Thyroid gland (tissue), 4 donors: ENCODE results near the gene LAMB1. TPM values are rescaled to one million over a fixed set of nuclear protein-coding genes. Genes with fewer than 3 reads are reported as not detected.

Experiments used
- DNase-seq, 2 donors: peaks; one replicate each; pipeline ENCODE4 v3.0.0-alpha.2; 2019
- H3K27ac ChIP-seq, 3 donors: fragments of 200-600 bp; sonication (generic); 1 replicate in 2 of 3; 2 replicates in 1 of 3; pipeline ENCODE4 v1.5.1; 2016 to 2019; ENCODE audit warnings: mild to moderate bottlenecking in 1 of 3, moderate library complexity in 1 of 3
- H3K27me3 ChIP-seq: fragments of 200-600 bp; sonication (generic); one replicate; pipeline ENCODE4 v1.5.1; 2019
- H3K36me3 ChIP-seq, 2 donors: fragments of 200-600 bp; sonication (generic); one replicate each; pipeline ENCODE4 v1.5.1; 2016 to 2019
- H3K4me1 ChIP-seq, 2 donors: fragments of 200-600 bp; sonication (generic); one replicate each; pipeline ENCODE4 v1.5.1; 2017 to 2019
- H3K4me3 ChIP-seq, 3 donors: fragments of 200-600 bp; sonication (generic); replicated peaks in 1 of 3; 1 replicate in 2 of 3; 2 replicates in 1 of 3; pipeline ENCODE4 v1.5.1; 2016; ENCODE audit warnings: mild to moderate bottlenecking in 1 of 3
- H3K9me3 ChIP-seq: fragments of 200-600 bp; sonication (generic); one replicate; pipeline ENCODE4 v1.5.1; 2017
- POLR2A ChIP-seq, 2 donors: fragments of 450-650 bp; IDR thresholded peaks; one replicate each; pipeline ENCODE4 v1.6.1; 2017; ENCODE audit warnings: antibody characterized with exemption in 2 of 2, mild to moderate bottlenecking in 2 of 2, moderate library complexity in 1 of 2
- WGBS, 2 donors: methylation state at CpG; one replicate each; pipeline ENCODE4 v1.1.5; 2017; 5-methylcytosine and 5-hydroxymethylcytosine counted together
- intact Hi-C: fragments of 100-400 bp; cut with DNase I; formaldehyde crosslinking; loops from one replicate; pipeline ENCODE4 v1.15.1; 2023
- total RNA-seq, 4 donors: library from RNA; depleted of rRNA; stranded (reverse); fragments of >200 nt; gene quantifications; one replicate each; pipeline ENCODE4 v1.2.3, GENCODE V29; 2016
- TF ChIP-seq, protein P1 (sequence below), 6 experiments: fragments of 200-600 bp in 3 of 6; fragments of 450-650 bp in 3 of 6; sonication (generic) in 3 of 6; IDR thresholded peaks; one replicate each; pipeline ENCODE4 v1.5.1; 2016 to 2019; ENCODE audit warnings: antibody characterized with exemption in 6 of 6, mild to moderate bottlenecking in 2 of 6, inconsistent platforms in 1 of 6, moderate library complexity in 1 of 6

The LAMB1 gene
- total RNA-seq, 4 donors from 2014 or later, result 103 to 112 (median 106) TPM

- no peak for TF ChIP-seq POLR2A (IDR thresholded peaks at IDR 0.05)
- TF ChIP-seq, protein P1, sequence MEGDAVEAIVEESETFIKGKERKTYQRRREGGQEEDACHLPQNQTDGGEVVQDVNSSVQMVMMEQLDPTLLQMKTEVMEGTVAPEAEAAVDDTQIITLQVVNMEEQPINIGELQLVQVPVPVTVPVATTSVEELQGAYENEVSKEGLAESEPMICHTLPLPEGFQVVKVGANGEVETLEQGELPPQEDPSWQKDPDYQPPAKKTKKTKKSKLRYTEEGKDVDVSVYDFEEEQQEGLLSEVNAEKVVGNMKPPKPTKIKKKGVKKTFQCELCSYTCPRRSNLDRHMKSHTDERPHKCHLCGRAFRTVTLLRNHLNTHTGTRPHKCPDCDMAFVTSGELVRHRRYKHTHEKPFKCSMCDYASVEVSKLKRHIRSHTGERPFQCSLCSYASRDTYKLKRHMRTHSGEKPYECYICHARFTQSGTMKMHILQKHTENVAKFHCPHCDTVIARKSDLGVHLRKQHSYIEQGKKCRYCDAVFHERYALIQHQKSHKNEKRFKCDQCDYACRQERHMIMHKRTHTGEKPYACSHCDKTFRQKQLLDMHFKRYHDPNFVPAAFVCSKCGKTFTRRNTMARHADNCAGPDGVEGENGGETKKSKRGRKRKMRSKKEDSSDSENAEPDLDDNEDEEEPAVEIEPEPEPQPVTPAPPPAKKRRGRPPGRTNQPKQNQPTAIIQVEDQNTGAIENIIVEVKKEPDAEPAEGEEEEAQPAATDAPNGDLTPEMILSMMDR (IDR thresholded peaks at IDR 0.05), result no peak
- no peak for DNase-seq
- Histone ChIP-seq H3K27ac (peak overlapping the region; percentile 34 to 73 (median 70)), H3K4me1 (peaks cover 34 to 60% of the 10 kb centered on the region in 2 donors), H3K9me3 (no peaks in the 10 kb centered on the region), H3K36me3 (peaks cover 4 to 8% of the 10 kb centered on the region in 2 donors), H3K27me3 (no peaks in the 10 kb centered on the region), H3K4me3 (no peak overlapping the region)
- WGBS, 2 donors, result 45 to 59% methylated on average over 7 of the region's 7 CpGs
- intact Hi-C loops, result no loop called here
Measured at GRCh38 chr7:107996072-107996882, 6.7 kb downstream of the LAMB1 start.

GRCh38 chr7:107995184-107996071, 7.5 kb downstream of the LAMB1 start:
- H3K27me3 ChIP-seq, result no peaks in the 10 kb centered on the region
- peak overlapping the region; percentile 5 to 73 (median 70) for H3K27ac ChIP-seq
- intact Hi-C loops, result no loop called here
- no peak overlapping the region for H3K4me3 ChIP-seq
- peaks cover 32 to 54% of the 10 kb centered on the region in 2 donors for H3K4me1 ChIP-seq
- H3K9me3 ChIP-seq, result no peaks in the 10 kb centered on the region
- WGBS, 2 donors, result 6 to 9% methylated on average over 6 of the region's 6 CpGs
- peak; percentile 79 to 80 for DNase-seq
- TF ChIP-seq POLR2A (IDR thresholded peaks at IDR 0.05), result no peak
- TF ChIP-seq, protein P1 (IDR thresholded peaks at IDR 0.05), result no peak
- peaks cover 2 to 8% of the 10 kb centered on the region in 2 donors for H3K36me3 ChIP-seq

GRCh38 chr7:107994421-107995030, 8.4 kb downstream of the LAMB1 start:
- Histone ChIP-seq H3K36me3 (peaks cover 0 to 8% of the 10 kb centered on the region in 2 donors), H3K4me1 (peaks cover 29 to 45% of the 10 kb centered on the region in 2 donors), H3K27ac (peak overlapping the region; percentile 5 to 73 (median 70)), H3K9me3 (no peaks in the 10 kb centered on the region), H3K27me3 (no peaks in the 10 kb centered on the region), H3K4me3 (no peak overlapping the region)
- DNase-seq, result no peak
- TF ChIP-seq, protein P1 (IDR thresholded peaks at IDR 0.05), result no peak
- no peak for TF ChIP-seq POLR2A (IDR thresholded peaks at IDR 0.05)
- intact Hi-C loops, result no loop called here
- WGBS, 2 donors, result 58 to 67% methylated on average over 2 of the region's 2 CpGs

GRCh38 chr7:107993891-107994291, 9.1 kb downstream of the LAMB1 start:
- Histone ChIP-seq H3K36me3 (peaks cover 0 to 8% of the 10 kb centered on the region in 2 donors), H3K9me3 (no peaks in the 10 kb centered on the region), H3K4me3 (no peak overlapping the region), H3K4me1 (peaks cover 27 to 39% of the 10 kb centered on the region in 2 donors), H3K27ac (peak overlapping the region in 2 of 3 donors; percentile 70 to 73), H3K27me3 (no peaks in the 10 kb centered on the region)
- 100% methylated on average over 1 of the region's 1 CpG for WGBS, 2 donors
- TF ChIP-seq, protein P1 (IDR thresholded peaks at IDR 0.05), result no peak
- no peak for TF ChIP-seq POLR2A (IDR thresholded peaks at IDR 0.05)
- no peak for DNase-seq
- intact Hi-C loops, result no loop called here
